Epithelial cell of proximal tubule (primary cell): ENCODE measurements around the gene ACOX3. TPM values are rescaled to one million over a fixed set of nuclear protein-coding genes. Genes with fewer than 3 reads are reported as not detected.
"Not testable (repeated sequence)": the region's sequence is repeated elsewhere in the genome, so short reads cannot be mapped to it uniquely, and the experiment has no call there.

Experiments
- DNase-seq: peaks from one replicate; pipeline ENCODE4 v3.0.0-alpha.2; 2011; ENCODE audit warnings: low read depth
- H3K4me3 ChIP-seq: 2 replicates; pipeline ENCODE4 v1.5.1; 2011; ENCODE audit warnings: low read depth, mild to moderate bottlenecking, low read length
- CTCF ChIP-seq: conservative IDR thresholded peaks from 2 replicates; pipeline ENCODE4 v1.5.1; 2012; ENCODE audit warnings: low read depth, mild to moderate bottlenecking, low read length
- total RNA-seq: library from RNA; depleted of rRNA; stranded (reverse); fragments of >200 nt; gene quantifications from 2 replicates; pipeline ENCODE4 v1.2.3, GENCODE V29; 2015

The ACOX3 gene
- total RNA-seq, 1 donor from 2014 or later = 10.5 TPM

- no peak overlapping the region for H3K4me3 ChIP-seq
- DNase-seq = no peak
- TF ChIP-seq CTCF = no peak
Measured at GRCh38 chr4:8388528-8388870, 52.0 kb downstream of the ACOX3 start.

- no peak for TF ChIP-seq CTCF
- DNase-seq = no peak
- no peak overlapping the region for H3K4me3 ChIP-seq
Measured at GRCh38 chr4:8387615-8388527, 52.7 kb downstream of the ACOX3 start.

GRCh38 chr4:8387194-8387593 is 53.3 kb downstream of the ACOX3 start:
- H3K4me3 ChIP-seq = no peak overlapping the region
- no peak for DNase-seq
- no peak for TF ChIP-seq CTCF

GRCh38 chr4:8386731-8387130 is 53.8 kb downstream of the ACOX3 start:
- DNase-seq = no peak
- no peak for TF ChIP-seq CTCF
- H3K4me3 ChIP-seq = no peak overlapping the region

- not testable (repeated sequence) for H3K4me3 ChIP-seq, DNase-seq
Measured at GRCh38 chr4:8386131-8386530, 54.4 kb downstream of the ACOX3 start.

- no peak overlapping the region for H3K4me3 ChIP-seq
- no peak for DNase-seq
- TF ChIP-seq CTCF = no peak
Measured at GRCh38 chr4:8385611-8386010, 54.9 kb downstream of the ACOX3 start.

- no peak for DNase-seq
- no peak for TF ChIP-seq CTCF
- no peak overlapping the region for H3K4me3 ChIP-seq
Measured at GRCh38 chr4:8385106-8385505, 55.4 kb downstream of the ACOX3 start.
